Dedifferentiated amniotic fluid mesenchymal stem cell (primary cell): Measurements from ENCODE around the gene RNGTT.
"Not testable (repeated sequence)": the region's sequence is repeated elsewhere in the genome, so short reads cannot be mapped to it uniquely, and the experiment has no call there.

ENCODE experiments used
- DNase-seq: peaks from one replicate; pipeline ENCODE4 v3.0.0-alpha.2; 2016; ENCODE audit errors: extremely low spot score

RNGTT gene

DNA sequence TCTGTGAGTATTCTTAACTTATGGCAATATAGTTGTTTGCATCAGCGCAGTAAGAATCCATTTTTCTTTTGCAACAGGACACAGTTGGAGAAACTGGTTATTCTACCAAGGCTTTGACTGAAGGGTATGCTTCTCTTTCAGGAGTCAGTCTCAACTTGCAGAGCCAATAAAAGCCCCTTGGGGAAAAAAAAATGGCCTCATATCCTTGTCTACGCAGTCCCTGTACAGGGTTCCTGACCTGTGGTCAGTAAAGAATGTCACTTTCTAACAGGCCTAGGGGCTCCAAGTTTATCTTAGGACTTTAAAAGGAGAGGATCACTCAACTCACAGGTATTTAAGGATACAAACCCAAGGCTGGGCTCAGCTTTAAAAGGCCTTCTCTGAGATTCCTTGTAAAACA, 6.9 kb upstream of the RNGTT start:
- no peak for DNase-seq

DNA sequence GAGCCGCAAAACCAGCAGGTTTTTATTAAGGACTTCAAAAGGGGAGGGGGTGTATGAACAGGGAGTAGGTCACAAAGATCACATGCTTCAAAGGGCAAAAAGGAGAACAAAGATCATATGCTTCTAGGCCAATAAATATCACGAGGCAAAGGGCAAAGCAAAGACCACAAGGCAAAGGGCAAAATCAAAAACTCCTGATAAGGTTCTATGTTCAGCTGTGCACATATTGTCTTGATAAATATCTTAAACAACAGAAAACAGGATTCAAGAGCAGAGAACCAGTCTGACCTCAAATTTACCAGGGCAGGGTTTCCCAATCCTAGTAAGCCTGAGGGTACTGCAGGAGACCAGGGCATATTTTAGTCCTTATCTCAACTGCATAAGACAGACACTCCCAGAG, 5.8 kb upstream of the RNGTT start:
- DNase-seq, result not testable (repeated sequence)

DNA sequence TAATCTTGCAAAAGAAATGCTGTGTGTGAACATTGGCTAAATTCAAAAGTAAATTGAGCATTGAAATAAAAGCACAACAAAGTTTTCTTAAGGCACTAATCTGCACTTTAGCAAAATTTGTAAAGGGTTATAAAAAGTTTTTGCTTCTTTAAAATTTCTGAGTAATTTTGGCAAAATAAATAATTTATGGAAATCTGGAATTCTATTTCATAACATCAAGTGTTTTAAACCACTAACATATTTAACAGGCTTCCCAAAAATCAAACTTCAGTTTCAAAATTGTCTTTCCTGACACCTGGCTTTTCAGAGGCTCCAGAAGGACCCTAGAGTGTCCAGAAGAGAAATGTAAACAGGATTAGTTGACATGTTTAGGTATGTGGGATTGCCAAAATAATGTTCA, 4.5 kb upstream of the RNGTT start:
- no peak for DNase-seq

DNA sequence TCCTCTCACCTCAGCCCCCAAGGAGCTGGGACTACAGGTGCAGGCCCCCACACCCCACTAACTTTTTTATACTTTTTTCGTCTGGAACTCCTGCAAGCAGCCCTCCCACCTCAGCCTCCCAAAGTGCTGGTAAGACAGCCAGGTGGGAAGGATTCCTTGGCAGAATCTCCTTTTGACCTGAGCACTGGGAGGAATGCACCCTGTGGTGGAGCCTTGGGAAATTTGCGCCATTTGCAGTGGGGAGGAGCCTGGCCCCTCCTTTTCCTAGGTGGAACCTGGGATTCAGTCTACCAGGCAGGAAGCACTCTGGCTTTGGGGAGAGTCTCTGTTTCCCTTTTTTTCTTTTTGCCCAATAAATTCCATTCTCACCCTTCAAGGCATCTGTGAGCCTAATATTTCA, 2.3 kb upstream of the RNGTT start:
- DNase-seq, result no peak

DNA sequence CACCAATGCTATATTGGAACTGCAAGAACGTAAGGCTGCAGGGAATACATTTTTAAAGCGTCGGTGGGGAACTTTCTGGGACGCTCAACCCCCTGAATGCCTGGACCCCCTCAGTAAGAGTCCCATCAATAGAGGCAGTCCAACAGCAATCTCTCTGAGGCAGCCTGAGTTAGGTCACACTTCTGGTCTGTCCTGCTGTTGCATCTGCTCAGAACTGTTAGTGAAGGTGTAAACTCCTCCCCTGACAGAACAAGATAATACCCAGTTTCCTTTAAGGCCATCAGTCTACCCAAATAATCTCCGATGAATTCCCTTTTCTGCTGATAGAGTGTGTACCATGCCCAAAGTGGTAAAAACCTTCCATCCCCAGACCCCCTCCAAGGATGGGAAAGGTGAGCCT, 1.1 kb upstream of the RNGTT start:
- DNase-seq, result no peak

DNA sequence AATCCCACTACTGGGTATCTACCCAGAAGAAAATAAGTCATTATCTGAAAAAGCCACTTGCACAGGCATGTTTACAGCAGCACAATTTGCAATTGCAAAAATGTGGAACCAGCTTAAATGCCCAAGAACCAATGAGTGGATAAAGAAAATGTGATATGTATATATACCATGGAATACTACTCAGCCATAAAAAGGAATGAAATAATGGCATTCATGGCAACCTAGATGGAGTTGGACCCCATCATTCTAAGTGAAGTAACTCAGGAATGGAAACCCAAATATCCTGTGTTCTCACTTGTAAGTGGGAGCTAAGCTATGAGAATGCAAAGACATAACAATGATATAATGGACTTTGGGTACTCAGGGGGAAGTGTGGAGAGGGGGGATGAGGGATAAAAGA, 4.6 kb downstream of the RNGTT start:
- no peak for DNase-seq

DNA sequence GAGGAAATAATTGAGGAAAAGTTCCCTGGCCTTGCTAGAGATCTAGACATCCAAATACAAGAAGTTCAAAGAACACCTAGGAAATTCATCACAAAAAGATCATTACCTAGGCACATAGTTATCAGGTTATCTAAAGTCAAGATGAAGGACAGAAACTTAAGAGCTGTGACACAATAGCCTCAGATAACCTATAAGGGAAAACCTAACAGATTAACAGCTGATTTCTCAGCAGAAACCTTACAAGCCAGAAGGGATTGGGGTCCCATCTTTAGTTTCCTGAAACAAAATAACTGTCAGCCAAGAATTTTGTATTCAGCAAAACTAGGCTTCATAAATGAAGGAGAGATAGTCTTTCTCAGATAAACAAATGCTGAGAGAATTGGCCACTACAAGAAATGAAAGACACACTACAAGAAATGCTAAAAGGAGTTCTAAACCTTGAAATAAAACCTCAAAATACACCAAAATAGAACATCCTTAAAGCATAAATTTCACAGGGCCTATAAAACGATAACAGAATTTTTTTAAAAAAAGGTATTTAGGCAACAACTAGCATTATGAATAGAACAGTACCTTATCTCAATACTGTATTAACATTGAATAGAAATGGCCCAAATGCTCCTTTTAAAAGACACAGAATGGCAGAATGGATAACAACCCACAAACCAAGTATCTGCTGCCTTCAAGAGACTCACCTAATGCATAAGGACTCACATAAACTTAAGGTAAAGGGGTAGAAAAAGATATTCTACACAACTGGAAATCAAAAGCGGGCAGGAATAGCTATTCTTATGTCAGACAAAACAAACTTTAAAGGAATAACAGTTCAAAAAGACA, 9.7 kb downstream of the RNGTT start:
- DNase-seq, result no peak

DNA sequence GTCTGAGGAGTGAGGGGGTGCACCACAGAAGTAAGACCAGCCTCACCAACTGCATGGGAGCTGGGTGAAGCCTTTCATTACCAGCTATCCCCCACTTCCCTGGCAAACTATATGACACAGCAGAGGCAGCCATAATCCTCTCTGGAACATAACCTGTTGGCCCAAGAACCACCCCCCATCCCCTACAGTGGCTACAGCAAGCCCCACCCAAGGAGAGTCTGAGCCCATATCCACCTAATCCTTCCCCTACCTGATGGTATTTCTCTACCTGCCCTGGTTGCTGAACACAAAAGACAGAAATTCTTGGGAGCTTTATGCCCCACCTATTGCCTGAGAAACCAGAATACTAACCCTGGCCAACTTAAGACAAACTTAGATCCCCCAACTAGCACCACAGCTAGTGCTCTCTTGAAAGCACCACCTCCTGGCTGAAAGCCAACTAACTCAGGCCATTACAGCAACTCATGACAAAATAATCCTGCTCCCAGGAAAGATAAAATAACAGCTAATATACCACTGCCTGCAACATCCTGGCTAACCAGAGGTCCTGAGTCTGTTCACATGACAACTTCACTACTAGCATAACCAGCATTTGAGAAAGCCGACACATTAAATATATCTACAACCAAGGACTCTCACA, 11.2 kb downstream of the RNGTT start:
- no peak for DNase-seq

DNA sequence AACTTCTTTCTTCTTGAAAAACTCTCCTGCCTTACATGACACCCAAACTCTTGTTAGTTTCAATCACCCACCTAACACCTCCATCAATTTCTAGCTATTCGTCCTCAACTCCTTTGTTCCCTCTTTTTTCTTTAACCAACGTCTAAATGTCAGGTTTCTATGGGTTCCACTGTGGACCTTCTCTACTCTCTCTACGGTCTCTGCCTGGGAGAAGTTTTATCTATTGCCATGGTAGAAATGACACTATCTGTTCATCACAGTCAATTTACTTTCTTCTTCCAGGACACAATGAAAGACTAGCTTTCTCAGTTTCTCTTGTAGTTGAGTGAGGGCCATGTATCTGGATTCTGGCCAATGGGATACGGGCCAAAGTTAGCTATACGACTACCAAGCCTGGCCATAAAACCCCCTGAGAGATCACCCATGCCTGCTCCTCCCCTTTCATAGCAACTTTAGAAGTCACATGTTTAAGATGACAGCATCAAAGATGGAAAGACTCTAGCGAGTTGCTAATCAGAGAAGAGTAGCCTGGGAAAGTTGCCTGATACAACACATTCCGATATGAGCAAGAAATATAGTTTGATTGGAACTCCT, 17.9 kb downstream of the RNGTT start:
- no peak for DNase-seq

DNA sequence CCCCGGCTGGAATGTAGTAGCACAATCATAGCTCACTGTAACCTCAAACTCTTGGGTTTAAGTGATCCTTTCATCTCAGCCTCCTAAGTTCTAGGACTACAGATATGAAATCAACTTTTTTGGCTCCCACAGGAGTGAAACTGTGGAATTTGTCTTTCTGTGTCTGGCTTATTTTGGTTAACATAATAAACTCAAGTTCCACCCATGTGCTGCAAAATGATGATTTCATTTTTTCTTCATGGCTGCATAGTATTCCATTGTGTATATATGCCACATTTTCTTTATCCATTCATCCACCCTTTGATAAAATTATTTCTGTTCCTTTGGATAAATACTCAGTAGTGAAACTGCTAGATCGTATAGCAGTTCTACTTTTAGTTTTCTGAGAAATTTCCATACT, 29.9 kb downstream of the RNGTT start:
- DNase-seq, result no peak

DNA sequence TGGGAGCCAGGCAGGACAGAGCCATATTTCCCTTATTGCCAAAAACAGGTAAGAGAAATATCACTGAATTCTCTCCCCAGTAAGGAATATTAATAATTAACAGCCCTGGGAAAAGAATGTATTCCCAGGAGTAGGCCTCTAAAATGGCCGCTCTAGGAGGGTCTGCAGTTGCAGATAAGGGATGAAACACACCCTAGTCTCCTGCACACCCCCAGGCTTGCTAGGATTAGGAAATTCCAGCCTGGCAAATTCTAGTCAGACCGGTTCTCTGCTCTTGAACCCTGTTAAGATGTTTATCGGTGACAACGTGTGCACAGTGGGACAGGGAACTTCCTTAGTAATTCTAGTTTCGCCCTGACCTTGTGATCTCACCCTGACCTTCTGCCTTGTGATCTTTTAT, 31.4 kb downstream of the RNGTT start:
- DNase-seq, result not testable (repeated sequence)

DNA sequence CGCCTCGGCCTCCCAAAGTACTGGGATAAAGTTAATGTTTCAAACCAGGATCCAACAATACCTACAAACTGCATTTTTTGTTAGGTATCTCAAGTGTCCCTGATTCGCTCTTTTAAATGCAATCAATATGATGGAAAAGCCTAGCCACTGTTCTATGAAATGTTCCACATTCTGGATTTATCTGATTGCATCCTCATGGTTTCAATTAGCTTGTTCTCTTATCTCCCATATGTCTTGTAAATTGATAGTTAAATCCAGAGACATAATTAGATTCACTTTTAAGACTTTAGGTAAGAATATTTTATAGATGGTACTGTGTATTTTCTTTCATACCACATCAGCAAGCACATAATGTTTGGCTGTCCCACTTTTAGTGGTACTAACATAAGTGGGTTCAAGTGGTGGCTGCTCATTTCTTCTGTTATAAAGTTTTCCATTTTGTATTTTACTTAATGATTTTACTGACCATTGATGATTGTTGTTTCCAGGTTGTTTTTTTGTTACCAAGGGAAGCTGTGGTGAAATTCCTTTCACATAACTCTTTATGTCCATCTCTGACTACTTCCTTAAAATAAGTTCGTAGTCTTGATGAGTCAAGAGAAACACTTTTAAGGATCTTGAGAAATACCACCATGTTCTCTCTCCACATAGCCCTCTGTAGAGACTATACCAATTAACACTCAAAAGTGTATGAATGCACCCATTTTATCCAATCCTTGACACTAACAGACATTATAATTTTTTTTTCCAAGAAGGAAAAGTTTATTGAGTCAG, 40.5 kb downstream of the RNGTT start:
- DNase-seq, result no peak

DNA sequence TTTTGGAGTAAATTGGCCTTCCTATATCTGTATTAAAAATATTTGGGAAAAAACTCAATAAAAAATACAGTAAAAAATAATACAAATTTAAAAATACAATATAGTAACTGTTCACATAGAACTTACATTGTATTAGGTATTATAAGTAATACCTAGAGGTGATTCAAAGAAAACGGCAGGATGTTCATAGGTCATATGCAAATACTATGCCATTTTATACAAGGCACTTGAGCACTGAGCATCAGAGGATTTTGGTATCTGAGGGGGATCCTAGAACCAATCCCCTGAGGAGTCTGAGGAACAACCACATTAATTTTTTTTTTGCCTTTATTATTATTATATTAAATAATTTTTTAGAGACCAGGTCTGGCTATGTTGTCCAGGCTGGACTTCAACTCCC, 41.7 kb downstream of the RNGTT start:
- DNase-seq, result no peak

DNA sequence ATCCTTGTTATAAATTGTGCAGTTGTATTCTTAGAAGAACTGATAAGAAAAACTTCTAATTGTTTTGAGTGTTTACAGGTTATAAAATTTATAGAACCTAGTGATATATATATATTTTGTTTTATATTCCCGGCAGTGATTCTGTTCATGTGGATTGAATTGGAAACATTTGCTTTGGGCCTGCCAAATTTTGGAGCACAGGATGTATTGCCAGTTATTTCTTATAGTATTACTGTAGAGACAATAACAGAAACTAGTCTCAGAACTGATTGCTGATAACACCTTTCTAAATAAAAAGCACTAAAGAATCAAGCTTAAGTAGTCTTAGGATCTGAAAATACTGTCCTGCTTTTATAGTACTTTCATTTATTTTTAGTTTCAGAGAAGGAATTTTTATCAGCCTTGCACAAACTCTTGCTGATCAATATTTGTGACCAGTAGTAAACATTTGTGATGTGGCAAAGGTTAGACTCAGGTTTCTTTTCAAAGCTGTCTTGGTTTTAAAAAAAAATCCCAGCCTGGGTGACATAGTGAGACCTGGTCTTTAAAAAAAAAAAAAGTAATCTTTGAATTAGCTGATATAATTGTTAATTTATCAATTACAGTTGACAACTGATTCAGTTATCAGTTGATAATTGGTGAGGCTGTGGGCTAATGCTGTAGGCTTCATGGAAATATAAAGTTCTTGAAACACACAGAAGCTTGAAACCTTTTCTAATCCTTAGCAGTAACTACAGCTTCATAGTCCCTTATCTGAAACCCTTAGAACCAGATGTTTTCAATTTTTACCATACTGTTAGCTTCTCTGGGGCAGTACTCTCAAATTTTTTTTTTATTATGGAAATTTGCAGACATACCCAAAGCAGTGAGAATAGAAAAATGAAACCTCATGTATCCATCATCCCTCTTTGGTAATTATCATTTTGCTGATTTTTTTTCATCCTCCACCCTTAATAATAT, 42.4 kb downstream of the RNGTT start:
- DNase-seq, result no peak

DNA sequence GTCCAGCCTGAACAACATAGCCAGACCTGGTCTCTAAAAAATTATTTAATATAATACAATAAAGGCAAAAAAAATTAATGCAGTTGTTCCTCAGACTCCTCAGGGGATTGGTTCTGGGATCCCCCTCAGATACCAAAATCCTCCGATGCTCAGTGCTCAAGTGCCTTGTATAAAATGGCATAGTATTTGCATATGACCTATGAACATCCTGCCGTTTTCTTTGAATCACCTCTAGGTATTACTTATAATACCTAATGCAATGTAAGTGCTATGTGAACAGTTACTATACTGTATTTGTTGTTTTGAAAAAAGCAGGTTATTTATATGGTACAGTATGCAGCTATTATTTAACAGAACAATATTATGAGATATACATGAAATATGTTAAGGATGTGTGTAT, 43.3 kb downstream of the RNGTT start:
- DNase-seq, result no peak

DNA sequence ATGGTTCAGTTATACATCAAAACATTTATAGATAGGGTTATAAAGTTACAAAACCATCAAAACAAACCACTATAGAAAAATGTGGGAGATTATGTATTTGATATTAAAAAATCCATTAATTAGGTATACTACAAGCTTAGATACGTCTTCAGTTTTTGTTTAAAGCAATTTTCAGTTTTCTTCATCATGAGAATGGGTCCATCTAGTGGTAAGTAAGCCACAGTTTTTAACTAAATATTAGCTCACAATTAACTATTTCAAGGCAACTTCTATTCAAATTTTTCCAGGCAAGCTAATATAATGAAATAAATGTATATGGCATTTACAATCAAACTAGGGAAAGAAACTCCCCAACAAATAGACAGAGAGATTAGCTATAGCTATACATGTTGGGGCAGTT, 44.4 kb downstream of the RNGTT start:
- no peak for DNase-seq

DNA sequence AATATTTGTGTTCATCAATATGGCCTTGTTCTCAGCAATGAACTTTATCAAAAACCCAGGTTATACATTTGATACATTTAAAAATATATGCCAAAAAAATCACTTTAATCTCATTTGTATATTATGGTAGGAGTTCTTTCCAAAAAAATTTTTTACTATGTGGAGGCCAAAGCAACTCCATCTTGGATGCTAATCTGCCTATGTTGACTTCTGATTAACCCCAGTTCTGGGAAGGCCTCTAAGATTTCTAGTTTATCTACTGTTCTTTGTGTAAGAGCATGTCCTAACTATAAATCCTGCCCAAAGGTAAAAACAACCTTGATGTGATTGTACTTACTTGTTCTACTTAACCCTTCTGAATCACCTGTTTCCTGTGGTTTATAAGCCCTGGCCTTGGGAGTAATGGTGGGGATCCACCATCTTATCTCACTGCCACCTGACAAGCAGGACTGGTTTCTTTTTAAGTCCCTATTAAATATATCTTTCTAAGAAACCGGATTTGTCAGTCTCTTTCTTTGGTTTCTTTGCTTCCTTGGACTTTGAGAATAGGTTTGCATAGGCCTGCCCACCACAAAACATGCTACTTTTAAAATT, 46.7 kb downstream of the RNGTT start:
- no peak for DNase-seq

DNA sequence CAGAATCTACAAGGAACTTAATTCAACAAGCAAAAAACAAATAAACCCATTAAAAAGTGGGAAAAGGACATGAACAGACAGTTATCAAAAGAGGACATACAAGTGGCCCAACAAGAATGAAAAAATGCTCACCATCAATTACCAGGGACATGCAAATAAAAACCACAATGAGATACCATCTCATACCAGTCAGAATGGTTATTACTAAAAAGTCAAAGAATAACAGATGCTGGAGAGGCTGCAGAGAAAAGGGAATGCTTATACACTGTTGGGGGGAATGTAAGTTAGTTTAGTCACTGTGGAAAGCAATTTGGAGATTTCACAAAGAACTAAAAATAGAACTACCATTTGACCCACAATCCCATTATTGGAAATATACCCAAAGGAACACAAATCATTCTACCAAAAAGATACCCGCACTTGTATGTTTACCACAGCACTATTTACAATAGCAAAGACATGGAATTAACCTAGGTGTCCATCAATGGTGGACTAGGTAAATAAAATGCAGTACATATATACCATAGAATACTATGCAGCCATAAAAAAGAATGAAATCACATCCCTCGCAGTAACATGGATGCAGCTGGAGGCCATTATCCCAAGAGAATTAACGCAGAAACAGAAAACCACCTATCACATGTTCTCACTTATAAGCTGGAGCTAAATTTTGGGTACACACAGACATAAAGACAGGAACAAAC, 48.4 kb downstream of the RNGTT start:
- DNase-seq, result no peak

DNA sequence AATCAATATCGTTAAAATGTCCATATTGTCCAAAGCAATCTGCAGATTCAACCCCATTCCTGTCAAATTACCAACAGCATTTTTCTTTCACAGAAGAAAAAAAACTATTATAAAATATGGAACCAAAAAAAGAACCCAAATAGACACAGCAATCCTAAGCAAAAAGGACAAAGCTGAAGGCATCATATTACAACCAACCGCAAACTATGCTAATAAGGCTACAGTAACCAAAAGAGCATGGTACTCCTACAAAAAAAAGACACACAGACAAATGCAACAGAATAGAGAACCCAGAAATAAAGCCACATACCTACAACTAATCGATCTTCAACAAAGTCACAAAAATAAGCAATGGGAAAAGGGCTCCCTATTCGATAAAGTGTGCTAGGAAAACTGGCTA, 49.2 kb downstream of the RNGTT start:
- DNase-seq, result peak; percentile 19

DNA sequence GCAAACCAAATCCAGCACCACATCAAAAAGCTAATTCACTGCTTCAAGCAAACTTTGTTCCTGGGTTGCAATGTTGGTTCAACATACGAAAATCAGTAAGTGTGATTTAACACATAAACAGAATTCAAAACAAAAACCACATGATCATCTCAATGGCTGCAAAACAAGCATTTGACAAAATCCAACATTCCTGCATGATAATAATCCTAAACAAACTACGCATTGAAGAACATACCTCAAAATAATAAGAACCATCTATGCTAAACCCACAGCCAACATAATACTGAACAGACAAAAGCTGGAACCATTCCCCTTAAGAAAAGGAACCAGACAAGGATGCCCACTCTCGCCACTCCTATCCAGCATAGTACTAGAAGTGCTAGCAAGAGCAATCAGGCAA, 49.9 kb downstream of the RNGTT start:
- no peak for DNase-seq
